Measurements from ENCODE around the gene PEG3. TPM values are rescaled to one million over a fixed set of nuclear protein-coding genes. Genes with fewer than 3 reads are reported as not detected.

The PEG3 gene
- total and polyA plus RNA-seq, 9 of the 15 experiments (the other 6 are each of a cell fraction or from before 2014, with no cell fraction given): 0.04 to 0.40 TPM; not detected in 7

DNA sequence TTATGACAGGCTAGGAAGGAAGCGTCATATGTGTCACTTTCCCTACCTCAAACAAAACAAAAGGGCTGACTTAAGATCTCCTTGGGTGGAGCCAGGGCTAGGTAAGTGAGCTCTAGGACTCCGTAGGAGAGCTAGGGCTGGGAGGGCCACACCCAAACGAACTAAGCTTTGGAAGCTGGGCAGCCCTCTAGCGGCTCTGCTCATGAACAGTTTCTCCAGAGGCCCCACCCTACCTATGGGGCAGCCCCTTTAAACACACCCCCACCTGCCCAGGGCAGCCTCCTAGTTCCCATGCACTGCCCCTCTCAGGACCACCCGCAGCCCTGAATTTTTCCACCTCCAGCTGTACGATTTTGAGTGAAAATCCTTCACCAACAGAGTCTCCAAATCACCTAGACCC is 3.5 kb downstream of the PEG3 start (continued):
- TF ChIP-seq, protein P1, sequence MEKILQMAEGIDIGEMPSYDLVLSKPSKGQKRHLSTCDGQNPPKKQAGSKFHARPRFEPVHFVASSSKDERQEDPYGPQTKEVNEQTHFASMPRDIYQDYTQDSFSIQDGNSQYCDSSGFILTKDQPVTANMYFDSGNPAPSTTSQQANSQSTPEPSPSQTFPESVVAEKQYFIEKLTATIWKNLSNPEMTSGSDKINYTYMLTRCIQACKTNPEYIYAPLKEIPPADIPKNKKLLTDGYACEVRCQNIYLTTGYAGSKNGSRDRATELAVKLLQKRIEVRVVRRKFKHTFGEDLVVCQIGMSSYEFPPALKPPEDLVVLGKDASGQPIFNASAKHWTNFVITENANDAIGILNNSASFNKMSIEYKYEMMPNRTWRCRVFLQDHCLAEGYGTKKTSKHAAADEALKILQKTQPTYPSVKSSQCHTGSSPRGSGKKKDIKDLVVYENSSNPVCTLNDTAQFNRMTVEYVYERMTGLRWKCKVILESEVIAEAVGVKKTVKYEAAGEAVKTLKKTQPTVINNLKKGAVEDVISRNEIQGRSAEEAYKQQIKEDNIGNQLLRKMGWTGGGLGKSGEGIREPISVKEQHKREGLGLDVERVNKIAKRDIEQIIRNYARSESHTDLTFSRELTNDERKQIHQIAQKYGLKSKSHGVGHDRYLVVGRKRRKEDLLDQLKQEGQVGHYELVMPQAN (IDR thresholded peaks at IDR 0.05; ENCODE audit: borderline replicate concordance): no peak

- under 1% methylated on average over 9 of the region's 9 CpGs for WGBS (ENCODE audit: insufficient coverage, low coverage, missing lambda C conversion rate)
- in situ Hi-C loops (cut with MboI): no loop called here
- intact Hi-C loops (cut with micrococcal nuclease): no loop called here
- H3K36me3 ChIP-seq (ENCODE audit: control insufficient read depth, insufficient read depth, low read length): no peaks in the 10 kb centered on the region
- H2AFZ ChIP-seq (ENCODE audit: low read depth, low read length): no peak overlapping the region
- H3K4me3 ChIP-seq: no peak overlapping the region
- TF ChIP-seq ARNT (IDR thresholded peaks at IDR 0.05): no peak
- ChIA-PET POLR2A (no interaction called here), CTCF (ENCODE audit: low intra/inter-chr PET ratio) (no interaction called here)
- no peak for ATAC-seq
- BruUV-seq (replicated peaks): no TSS peak
- H3K4me2 ChIP-seq (ENCODE audit: insufficient read depth, low read length): no peak overlapping the region
- no peak overlapping the region for H3K27ac ChIP-seq (ENCODE audit: extremely low read depth, low read depth, low read length)
- H3K79me2 ChIP-seq (ENCODE audit: control insufficient read depth, insufficient read depth, low read length): no peaks in the 10 kb centered on the region
- no peaks in the 10 kb centered on the region for H3K9me1 ChIP-seq (ENCODE audit: control insufficient read depth, insufficient read depth, low read length)
- no peaks in the 10 kb centered on the region; the same call in 1 of the 2 replicates for H3K9me3 ChIP-seq (replicated peaks; ENCODE audit: control insufficient read depth, insufficient read depth, low read depth, low read length)
- H4K20me1 ChIP-seq (replicated peaks; ENCODE audit: control insufficient read depth, insufficient read depth, low read length): no peaks in the 10 kb centered on the region
- no peaks in the 10 kb centered on the region for H3K27me3 ChIP-seq (ENCODE audit: control insufficient read depth in 2 of 2, insufficient read depth in 2 of 2, low read length in 2 of 2)
- no peak overlapping the region for H3K9ac ChIP-seq (ENCODE audit: insufficient read depth in 1 of 2, low read depth in 2 of 2, low read length in 2 of 2)
- no peaks in the 10 kb centered on the region for H3K4me1 ChIP-seq (replicated peaks in 1 of 2; ENCODE audit: control insufficient read depth in 2 of 2, insufficient read depth in 2 of 2, low read length in 2 of 2)
- no peak for DNase-seq (ENCODE audit: extremely low read depth in 1 of 4, low spot score in 3 of 4)
- no peak for FAIRE-seq
Measured at GRCh38 chr19:56836059-56836458, 4.5 kb downstream of the PEG3 start.

DNA sequence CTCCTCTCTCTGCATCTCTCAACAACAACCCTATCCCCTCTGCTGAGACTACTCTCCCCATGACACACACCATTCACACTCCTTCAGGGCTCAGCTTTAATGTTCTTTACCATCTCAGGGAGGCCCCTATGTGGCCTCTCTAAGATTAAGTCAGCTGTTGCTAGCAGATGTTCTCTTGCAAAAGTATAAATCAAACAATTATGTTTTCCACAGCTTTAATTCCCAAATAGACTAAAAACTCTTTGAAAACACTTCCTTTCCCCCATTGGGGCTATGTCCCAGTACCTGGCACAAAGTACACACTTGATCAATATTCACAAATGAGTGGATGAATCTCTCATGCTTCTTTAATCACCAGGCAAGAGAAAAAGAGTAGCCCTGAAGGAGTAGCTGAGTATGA is 5.1 kb downstream of the PEG3 start:
- H4K20me1 ChIP-seq (replicated peaks; ENCODE audit: control insufficient read depth, insufficient read depth, low read length): no peaks in the 10 kb centered on the region
- no peak for DNase-seq (ENCODE audit: extremely low read depth in 1 of 4, low spot score in 3 of 4)
- in situ Hi-C loops (cut with MboI): no loop called here
- H3K79me2 ChIP-seq (ENCODE audit: control insufficient read depth, insufficient read depth, low read length): no peaks in the 10 kb centered on the region
- no peak overlapping the region for H2AFZ ChIP-seq (ENCODE audit: low read depth, low read length)
- CTCF ChIA-PET (ENCODE audit: low intra/inter-chr PET ratio): no interaction called here
- no peak overlapping the region for H3K9ac ChIP-seq (ENCODE audit: insufficient read depth in 1 of 2, low read depth in 2 of 2, low read length in 2 of 2)
- no peaks in the 10 kb centered on the region; the same call in 1 of the 2 replicates for H3K9me3 ChIP-seq (replicated peaks; ENCODE audit: control insufficient read depth, insufficient read depth, low read depth, low read length)
- no peaks in the 10 kb centered on the region for H3K4me1 ChIP-seq (replicated peaks in 1 of 2; ENCODE audit: control insufficient read depth in 2 of 2, insufficient read depth in 2 of 2, low read length in 2 of 2)
- no peak overlapping the region for H3K4me2 ChIP-seq (ENCODE audit: insufficient read depth, low read length)
- H3K4me3 ChIP-seq: no peak overlapping the region
- no peaks in the 10 kb centered on the region for H3K27me3 ChIP-seq (ENCODE audit: control insufficient read depth in 2 of 2, insufficient read depth in 2 of 2, low read length in 2 of 2)
- H3K36me3 ChIP-seq (ENCODE audit: control insufficient read depth, insufficient read depth, low read length): no peaks in the 10 kb centered on the region
- no TSS peak for BruUV-seq (replicated peaks)
- intact Hi-C loops (cut with micrococcal nuclease): no loop called here
- POLR2A ChIA-PET: no interaction called here
- H3K9me1 ChIP-seq (ENCODE audit: control insufficient read depth, insufficient read depth, low read length): no peaks in the 10 kb centered on the region
- H3K27ac ChIP-seq (ENCODE audit: extremely low read depth, low read depth, low read length): no peak overlapping the region
- no peak for FAIRE-seq
- no peak for ATAC-seq
- TF ChIP-seq ATF7 (IDR thresholded peaks at IDR 0.05) (no peak), POLR2AphosphoS2 (IDR thresholded peaks at IDR 0.05; ENCODE audit: low read length) (no peak), DACH1 (IDR thresholded peaks at IDR 0.05; ENCODE audit: partially characterized antibody) (no peak), ZNF668 (CRISPR knock-in tag; IDR thresholded peaks at IDR 0.05) (no peak), ZNF431 (CRISPR knock-in tag; IDR thresholded peaks at IDR 0.05) (no peak), SRSF3 (IDR thresholded peaks at IDR 0.05; ENCODE audit: insufficient read depth, low read length) (no peak), FOXP1 (CRISPR knock-in tag; IDR thresholded peaks at IDR 0.05) (no peak), SAP30 (IDR thresholded peaks at IDR 0.05; ENCODE audit: borderline replicate concordance, insufficient read depth, low read depth, low read length, poor library complexity, severe bottlenecking) (no peak), ELF2 (CRISPR knock-in tag; IDR thresholded peaks at IDR 0.05) (no peak)
- TF ChIP-seq, protein P1 (IDR thresholded peaks at IDR 0.05; ENCODE audit: borderline replicate concordance): no peak
